Right hindlimb (tissue), 1 donor: ENCODE results near the gene TXNL4A.

Experiments
- DNase-seq: peaks from one replicate; pipeline ENCODE4 v3.0.0-alpha.2; 2018

TXNL4A gene

DNA sequence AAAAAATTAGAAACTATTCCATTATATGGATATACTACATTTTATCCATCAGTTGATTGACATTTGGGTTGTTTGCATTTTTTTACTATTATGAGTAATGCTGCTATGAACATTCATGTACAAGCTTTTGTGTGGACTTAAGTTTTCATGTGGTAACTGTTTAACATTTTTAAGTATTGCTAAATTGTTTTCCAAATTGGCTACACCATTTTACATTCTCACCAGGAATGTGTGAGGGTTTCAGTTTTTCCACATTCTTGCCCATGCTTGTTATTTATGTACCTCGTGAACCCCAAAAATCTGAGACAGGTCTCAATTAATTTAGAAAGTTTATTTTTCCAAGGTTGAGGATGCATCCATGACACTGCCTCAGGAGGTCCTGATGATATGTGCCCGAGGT lies 3.1 kb upstream of the TXNL4A start:
- no peak for DNase-seq

DNA sequence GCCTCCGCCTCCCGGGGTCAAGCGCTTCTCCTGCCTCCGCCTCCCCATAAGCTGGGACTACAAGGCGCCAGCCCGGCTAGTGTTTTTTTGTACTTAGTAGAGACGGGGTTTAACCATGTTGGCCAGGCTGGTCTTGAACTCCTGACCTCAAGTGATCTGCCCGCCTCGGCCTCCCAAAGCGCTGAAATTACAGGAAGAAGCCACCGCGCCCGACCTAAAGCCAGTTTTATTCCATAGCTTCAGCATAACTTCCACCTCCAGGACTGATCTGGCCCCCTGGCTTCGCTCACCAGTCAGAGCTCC lies 783 bp upstream of the TXNL4A start:
- no peak for DNase-seq

DNA sequence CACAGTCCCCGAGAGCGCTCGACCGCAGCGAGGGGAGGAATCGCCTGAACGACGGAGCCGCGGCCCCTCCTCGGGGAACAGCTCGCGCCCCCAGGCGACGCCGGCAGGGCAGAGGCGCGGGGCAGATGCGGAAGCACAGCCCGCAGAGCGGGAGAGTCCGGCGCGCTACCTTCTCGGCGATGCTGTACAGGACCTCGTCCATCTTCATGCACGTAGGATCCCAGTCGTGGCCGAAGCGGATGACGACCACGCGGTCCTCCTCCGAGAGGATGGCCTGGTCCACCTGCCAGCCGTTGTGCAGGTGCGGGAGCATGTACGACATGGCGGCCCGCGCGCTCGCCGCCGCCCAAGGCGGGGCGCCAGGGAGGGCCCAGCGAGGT lies 302 bp downstream of the TXNL4A start:
- no peak for DNase-seq

DNA sequence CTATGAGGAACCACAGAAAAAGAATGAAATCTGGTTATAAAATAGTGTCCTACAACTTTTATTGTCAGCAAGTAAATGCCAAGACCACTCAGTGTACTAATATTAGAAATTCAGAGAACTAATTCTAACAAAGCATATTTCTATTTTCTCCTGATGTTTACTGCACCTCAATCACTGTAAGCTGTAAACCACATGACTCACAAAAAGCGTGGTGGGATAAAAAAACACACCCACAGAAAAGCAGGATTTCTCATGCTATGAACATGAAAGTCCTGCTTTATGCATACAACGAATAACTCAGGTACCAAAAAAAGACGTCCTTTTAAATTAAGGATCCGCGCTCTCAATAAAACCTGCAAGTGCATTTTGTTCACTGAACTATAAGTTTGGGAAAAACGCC lies 797 bp downstream of the TXNL4A start:
- no peak for DNase-seq

DNA sequence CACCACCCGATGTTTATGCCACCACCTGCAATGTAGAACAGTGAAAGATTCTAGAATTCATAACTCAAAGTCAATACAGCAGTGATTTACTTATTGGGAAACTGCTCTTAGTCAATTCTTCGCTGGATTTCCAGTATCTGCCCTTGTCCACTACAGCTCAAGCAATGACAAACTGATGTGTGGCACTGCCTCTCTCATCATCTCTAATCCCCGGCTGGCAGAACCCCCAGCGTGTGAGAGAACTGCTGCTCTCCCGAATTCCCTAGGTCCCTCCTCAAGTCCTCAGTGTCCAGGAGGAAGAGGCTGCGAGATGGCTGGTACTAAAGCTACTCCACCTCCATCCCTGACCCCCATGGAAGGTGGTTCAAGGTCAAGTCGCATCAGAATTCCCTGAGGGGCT lies 1.6 kb downstream of the TXNL4A start:
- DNase-seq: no peak

DNA sequence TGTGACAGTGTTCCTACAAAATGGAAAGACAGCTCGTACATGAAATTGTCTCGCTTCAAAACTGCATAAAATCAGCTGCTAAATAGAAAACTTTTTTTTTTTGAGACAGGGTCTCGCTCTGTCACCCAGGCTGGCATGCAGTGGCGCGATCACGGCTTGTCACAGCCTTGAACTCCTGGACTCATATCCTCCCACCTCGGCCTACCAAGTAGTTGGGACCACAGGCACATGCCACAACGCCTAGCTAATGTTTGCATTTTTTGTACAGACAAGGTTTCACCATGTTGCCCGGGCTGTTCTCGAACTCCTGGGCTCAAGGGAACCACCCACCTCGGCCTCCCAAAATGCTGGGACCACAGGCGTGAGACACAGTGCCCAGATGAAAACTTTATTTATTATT lies 3.2 kb downstream of the TXNL4A start:
- no peak for DNase-seq

DNA sequence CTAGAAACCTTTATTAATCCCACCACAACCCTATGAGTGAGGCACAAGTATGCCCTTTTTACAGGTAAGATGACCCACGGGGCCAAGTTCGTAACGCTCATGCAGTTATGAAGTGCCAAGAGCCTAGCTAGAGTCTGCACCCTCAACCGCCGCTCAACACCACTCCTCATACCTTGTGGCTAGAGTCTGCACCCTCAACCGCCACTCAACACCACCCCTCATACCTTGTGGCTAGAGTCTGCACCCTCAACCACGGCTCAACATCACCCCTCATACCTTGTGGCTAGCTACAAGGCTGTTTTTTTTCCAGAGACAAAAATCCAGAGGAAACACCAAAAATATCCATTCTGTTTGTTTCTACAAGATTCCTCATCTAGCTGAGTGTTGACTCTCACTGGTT lies 4.6 kb downstream of the TXNL4A start:
- DNase-seq: no peak

DNA sequence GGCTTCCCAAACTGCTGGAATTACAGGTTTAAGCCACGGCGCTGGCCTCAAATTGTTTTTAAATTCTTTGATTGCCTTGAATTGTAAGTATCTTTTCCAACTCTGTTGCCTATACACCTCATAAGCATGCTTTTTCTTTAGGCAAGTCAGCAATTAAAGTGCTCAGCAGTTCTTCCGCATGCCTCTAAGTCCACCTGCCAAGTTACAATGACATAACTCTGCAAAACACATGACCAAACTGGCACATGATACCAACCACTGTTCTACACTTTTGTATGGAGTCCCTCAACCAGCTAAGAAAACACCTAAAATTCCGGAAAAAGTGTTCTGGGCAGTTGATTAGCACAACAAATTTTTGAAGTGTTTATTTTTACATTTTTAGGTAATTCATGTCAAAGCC lies 5.1 kb downstream of the TXNL4A start:
- DNase-seq: no peak

DNA sequence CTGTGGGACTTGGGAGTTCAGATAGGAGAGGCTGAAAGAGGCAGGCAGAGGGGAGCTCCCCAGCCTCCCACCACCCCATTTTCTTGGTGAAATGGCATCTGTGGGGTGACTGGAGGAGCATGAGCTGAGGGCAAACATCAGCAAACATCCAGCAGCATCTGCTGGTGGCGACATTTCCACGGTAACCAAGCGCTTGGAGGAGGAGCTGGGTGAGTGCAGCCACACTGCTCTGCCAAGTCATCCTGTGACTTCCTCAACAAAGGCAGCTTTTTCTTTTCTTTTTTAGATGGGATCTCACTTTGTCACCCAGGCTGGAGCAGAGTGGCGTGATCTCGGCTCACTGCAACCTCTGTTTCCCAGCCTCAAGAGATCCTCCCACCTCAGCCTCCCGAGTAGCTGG lies 5.6 kb downstream of the TXNL4A start:
- DNase-seq: no peak

DNA sequence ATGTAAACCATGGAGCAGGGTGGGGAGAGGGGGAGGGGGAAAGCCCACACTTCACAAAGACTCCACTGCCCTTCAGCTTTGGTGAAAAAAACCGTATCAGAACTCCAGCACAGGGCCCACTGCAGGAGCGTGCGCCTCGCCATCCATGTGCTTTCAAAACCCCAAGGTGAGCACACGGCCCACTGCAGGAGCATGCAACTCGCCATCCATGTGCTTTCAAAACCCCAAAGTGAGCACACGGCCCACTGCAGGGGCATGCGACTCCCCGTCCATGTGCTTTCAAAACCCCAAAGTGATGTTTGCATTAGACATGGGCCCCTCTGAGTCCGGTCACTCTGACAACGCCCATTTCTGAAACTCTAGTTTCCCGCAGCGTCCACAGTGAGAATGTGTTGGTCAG lies 7.8 kb downstream of the TXNL4A start:
- no peak for DNase-seq

DNA sequence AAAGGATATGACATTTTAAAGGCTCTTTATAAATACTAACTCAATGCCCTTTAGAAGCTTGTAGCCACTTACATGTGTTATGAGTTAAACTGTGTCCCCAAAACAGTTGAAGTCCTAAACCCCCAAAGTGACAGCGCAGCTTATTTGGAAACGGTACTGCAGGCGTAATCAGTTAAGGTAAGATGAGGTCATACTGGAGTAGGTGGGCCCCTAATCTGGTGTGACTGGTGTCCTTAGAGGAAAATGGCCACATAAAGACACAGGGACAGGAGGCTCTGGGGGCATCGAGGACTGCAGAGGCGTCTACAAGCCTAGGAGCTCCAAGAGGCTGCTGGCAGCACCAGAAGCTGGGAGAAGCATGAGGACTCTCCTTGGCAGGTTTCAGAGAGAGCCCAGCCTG lies 8.5 kb downstream of the TXNL4A start:
- no peak for DNase-seq

DNA sequence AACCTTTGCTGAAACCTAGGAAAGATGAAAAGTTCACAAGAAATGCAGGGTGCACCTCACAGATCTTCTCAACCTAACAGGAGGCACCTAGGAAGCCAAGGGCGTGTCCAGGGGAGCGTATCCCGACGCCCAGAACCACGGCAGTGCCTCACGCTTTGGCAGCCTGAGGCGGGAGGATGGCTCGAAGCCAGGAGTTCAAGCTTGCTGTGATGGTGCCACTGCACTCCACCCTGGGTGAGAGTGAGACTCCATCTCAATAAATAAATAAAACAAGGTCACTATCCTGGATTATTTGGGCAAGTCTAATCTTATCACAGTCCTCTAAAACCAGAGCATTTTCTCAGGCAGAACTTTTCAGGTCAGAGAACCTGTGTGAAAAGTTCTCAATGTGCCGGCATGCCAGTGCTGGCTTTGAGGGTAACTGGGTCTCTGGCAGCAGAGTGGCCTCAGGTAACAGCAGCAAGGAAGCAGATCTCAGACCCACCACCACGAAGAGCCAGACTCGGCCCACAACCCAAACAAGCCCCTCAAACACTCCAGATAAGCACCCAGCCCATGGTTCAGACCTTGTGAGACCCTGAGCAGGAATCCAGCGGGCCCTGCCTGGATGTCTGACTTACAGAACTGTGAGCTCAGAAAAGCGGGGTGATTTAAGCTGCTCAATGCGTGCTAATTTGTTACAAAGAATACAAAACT lies 12.2 kb downstream of the TXNL4A start:
- DNase-seq: no peak

DNA sequence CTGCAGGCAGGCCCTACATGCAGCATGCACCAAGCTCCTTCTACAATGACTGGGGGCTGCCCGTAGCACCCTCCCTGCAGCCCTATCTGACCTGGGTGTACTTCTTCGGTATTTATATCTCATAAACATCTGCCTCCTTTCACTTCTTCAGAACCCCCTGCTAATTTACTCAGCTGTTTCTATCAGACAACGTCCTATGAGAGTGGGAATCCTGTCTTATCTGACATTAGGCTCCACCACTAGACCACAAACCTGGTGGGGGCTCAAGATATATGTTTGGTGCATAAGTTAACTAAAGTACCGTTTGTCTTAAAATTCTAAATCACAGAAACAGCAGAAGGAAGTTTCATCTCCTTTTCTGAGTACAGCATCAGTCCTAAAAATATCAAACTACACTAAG lies 13.3 kb downstream of the TXNL4A start:
- DNase-seq: no peak

DNA sequence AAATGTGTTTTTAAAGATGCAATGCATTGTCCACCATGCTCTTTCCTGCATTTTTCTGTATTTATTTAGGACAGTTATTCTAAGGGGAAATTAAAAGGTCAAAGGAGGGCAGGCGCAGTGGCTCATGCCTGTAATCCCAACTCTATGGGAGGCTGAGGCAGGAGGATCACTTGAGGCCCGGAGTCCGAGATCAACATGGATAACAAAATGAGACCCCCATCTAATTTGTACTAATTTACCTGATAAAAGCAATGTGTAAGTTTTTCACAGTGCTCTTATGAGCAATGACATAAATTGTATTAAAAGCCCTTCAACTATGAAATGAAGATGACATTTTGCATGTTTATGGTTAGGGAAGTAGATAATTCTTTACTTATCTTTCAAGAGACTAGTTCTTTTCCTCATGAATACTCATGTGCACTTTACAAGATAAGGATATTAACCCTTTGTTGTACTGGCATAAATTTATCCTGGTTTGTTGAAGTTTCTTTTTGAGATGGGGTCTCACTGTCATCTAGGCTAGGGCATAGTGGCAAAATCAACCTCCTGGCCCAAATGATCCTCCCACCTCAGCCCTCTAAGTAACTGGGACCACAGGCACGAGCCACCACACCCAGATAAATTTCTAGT lies 14.2 kb downstream of the TXNL4A start:
- DNase-seq: no peak

DNA sequence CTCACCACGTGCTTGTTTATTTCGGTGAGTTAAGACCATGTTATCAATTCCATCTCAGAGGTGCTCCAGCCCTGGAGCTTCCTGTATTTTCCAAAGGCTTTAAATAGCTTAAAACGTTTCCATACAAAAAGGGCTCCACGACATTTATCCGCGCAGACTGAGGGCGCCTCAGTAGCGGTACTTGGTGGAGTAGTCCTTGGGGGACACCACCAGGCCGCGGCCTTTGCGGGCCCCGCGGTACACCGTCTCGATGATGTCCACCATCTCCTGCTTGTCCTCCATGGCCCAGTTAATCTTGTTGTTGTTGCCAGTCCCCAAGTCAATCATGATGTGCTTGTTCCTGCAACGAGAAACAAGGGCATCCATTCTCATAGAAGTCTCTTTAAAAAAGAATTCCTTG lies 14.8 kb downstream of the TXNL4A start:
- no peak for DNase-seq

DNA sequence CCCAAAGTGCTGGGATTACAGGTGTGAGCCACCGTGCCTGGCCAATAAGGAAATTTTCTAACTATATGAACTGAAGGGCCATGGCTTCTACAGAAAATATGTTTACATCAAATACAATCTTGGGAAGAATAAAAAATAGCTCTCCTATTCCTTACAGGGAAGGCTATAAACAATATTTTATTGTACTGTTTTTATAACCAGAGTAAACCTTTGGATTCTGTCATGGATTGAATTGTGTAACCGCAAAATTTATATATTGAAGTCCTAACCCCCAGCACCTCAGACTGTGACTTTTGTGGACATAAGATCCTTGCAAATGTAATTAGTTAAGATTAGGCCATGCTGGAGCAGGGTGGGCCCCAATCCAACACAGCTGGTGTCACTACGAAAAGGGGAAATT lies 15.6 kb downstream of the TXNL4A start:
- no peak for DNase-seq

DNA sequence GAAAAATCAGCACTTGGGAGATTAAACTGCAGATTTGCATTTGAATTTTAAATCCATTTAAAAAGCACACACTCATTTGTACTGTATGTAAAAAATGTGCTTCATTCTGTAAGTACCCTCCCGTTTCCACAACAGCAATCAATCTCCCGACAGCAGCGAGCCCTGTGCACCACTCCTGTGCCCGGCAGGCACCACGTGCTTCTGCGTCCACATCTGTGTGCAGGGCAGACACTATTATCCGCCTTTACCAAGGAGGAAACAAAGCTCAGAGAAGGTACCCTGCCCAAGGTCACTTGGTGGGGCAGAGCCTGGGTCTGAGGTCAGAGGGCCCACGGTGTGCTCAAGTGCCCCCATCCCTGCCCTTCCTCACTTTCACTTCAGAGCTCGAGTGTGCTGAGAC lies 16.4 kb downstream of the TXNL4A start:
- DNase-seq: no peak

DNA sequence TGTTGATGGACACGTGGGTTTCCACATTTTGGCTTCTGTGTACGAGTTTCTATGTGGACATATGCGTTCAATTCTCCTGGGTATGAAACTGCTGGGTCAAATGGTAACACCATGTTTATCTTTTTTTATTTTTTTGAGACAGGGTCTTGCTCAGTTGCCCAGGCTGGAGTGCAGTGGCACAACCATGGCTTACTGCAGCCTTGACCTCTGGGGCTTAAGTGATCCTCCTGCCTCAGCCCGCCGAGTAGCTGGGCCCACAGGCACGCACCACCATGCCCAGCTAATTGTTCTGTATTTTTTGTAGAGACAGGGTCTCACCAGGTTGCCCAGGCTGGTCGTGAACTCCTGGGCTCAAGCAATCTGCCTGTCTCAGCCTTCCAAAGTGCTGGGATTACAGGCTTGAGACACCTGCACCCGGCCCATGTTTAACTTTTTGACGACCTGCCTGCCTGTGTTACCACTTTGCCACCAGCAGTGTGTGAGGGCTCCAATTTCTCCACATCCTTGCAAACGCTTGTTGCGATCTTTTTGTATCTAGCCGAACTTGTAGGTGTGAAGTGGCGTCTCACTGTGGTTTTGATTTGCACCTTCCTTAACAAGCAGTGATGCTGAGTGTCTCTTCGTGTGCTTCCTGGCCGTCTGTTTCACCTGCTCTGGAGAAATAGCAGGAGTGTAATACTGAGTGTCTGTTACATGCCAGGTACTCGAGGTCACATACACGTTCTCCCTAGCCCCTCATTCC lies 17.0 kb downstream of the TXNL4A start:
- no peak for DNase-seq

DNA sequence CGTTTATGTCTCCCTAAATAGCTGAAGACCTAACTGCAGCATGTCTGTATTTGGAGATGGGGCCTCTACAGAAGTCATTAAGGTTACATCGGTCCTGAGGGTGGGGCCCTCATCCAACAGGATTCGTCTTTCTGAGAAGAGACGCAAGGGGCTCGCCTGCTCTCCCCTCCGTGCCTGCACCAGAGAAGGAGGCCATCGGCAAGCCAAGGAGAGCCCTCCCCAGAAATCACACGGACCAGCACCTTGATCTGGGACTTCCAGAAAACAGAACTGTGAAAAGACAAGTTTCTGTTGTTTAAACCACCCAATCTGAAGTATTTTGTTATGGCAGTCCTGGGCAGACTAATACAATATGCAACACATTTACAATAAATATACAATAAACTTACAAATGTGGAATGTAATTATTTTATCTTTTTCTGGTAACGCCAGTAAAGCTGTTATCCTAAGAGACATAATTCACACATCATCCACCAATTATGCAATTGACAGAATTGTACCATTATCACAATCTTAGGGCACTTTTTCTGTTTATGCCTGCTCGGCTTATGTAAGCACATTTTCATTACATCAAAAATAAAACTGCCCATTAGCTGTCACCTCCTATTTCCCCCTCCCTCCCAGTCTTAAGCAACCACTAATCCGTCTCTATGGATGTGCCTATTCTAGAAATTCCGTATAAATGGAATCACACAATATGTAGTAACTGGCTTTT lies 17.8 kb downstream of the TXNL4A start:
- DNase-seq: no peak

DNA sequence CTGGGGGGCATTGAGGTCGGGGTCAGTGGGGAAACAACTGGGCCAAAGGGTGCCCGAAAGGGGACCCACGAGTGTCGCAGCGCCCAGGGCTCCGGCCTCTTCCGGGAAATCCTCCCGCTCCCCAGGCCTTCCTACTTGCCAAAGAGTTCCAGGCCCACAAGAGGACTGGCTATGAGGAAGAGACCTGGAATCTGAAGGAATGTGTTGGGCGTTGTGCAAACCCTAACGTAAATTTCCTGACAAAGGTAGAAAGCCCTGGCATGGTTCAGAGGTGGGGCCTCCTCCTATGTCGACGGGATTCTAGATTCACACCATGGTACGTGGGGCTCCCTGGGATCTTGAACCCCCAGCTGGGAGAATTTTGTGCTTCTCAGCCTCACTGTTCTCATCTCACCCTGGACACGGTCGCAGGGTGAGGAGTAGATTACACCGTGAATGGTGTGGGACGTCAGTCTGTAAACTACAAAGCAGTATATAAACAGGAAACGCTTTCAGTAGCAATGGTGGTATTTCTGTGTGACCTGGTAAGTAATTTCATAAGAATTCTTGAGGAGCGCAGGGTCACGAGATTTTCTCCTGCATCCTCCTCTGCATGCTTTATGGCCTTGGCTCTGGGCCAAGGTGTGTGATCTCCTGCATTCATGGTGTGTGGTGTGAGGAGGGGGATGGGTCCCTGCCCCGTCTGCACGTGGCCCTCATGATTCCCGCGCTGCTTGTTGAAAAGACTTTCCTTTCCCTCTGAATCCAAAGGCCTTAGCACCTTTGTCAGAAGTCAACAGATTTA lies 23.1 kb downstream of the TXNL4A start:
- no peak for DNase-seq

DNA sequence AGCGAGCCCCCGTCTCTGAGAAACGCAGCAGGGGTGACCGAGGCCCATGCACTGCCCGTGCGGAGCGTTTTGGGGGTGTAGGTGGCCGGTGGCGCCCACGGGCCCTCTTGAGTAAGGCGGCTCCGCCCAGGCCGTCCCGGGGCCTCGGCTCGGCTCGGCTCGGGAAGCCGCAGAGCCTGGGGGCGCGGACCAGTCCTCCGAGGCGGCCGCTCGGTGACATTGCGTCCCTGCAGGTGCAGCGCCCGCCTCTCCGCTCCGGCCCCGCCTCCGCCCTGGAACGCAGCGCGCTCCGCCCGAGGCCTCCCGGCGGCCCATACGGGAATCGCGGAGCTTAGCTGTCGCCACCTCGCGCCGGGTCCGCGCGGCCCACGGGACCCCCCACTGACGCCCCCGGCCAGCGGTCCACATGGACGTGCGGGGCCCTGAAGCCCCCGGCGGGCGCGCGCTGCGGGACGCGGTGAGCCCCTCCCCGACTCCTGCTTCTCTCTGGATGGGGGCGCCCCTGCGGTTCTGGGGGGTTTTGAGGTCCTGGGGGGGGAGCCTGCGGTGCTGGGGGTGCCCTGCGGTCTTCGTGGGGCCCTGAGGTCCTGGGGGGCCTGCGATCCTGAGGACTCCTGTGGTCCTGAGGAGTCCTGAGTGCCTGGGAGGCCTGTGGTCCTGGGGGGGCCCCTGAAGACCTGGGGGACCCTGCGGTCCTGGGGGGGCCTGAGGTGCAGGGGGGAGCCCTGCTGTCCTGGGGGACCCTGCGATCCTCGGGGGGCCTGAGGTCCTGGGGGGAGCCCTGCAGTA lies 23.8 kb downstream of the TXNL4A start, which contains the start of gene HSBP1L1:
Gene HSBP1L1, plus strand, starts transcription at position 314 of the 789 bp plus-strand sequence. Its CDS starts 93 bp downstream, at position 407.
- DNase-seq: peak; percentile 44

DNA sequence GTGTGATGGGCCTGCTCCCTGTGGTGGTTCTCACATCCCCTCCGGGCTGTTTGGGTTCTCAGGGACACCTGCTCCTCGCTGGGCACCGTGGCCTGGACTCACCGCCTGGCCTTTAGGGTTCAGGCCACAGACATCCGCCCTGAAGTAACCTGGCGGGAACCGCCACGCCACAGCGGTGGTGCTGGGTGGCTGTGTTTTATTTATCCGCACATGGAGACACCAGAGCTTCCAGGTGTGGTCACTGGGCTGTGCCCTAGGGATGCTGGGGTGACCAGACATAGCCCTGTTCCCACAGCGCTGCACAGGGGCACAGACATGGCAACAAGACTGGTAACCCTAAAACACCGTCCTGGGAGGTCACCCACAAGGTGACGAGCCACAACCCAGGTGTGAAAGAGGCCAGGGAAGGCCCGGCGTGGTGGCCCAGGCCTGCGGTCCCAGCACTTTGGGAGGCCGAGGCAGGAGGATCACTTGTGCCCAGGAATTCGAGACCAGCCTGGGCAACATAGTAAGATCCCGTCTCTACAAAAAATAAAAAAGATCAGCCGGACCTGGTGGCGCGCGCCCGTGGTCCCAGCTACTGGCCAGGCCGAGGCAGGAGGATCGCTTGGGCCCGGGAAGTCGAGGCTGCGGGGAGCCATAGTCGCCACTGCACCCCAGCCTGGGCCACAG lies 24.6 kb downstream of the TXNL4A start:
- DNase-seq: no peak
